B cell (primary cell): Measurements from ENCODE around the gene PITPNB. TPM values are rescaled to one million over a fixed set of nuclear protein-coding genes. Genes with fewer than 3 reads are reported as not detected.

Source experiments
- ATAC-seq: fragments of 200-7000 bp; cut with Tn5 transposase; one replicate; pipeline ENCODE4 v1.10.0; 2021; ENCODE audit warnings: low read depth, mild to moderate bottlenecking, moderate number of reproducible peaks, moderate library complexity
- CTCF ChIA-PET: fragments of 350-600 bp; sonication (Branson Sonifier 250); formaldehyde crosslinking; loops from one replicate; lab custom pipeline; 2021; ENCODE audit warnings: antibody characterized with exemption, inconsistent platforms; lab: Charles Lee
- POLR2A ChIA-PET: fragments of 350-600 bp; sonication (Branson Sonifier 250); formaldehyde crosslinking; loops from one replicate; lab custom pipeline; 2021; ENCODE audit warnings: antibody characterized with exemption; lab: Charles Lee
- DNase-seq: peaks from one replicate; pipeline ENCODE4 v3.0.0; 2013
- H2AFZ ChIP-seq: 2 replicates; pipeline ENCODE4 v1.6.1; 2012; ENCODE audit warnings: mild to moderate bottlenecking, low read depth, low read length; ENCODE audit not compliant: insufficient read depth, poor library complexity, severe bottlenecking
- H3K27ac ChIP-seq, 2 donors: 1 replicate in 1 of 2; 2 replicates in 1 of 2; pipeline ENCODE4 v1.5.1; 2012 to 2013; ENCODE audit warnings: low read length in 2 of 2, mild to moderate bottlenecking in 2 of 2, moderate library complexity in 1 of 2
- H3K27me3 ChIP-seq, 4 experiments: fragments of 200-600 bp in 1 of 4; sonication (generic) in 1 of 4; replicated peaks in 1 of 4; 1 replicate in 2 of 4; 2 replicates in 2 of 4; pipeline versions ENCODE4 v1.6.1 to v1.7.0; 2013 to 2016; ENCODE audit warnings: low read length in 3 of 4, mild to moderate bottlenecking in 2 of 4, mixed read lengths in 1 of 4, moderate library complexity in 1 of 4; ENCODE audit not compliant: insufficient read depth in 4 of 4, control insufficient read depth in 3 of 4; ENCODE audit errors: control extremely low read depth in 1 of 4
- H3K36me3 ChIP-seq, 2 experiments: replicated peaks in 1 of 2; 1 replicate in 1 of 2; 2 replicates in 1 of 2; pipeline versions ENCODE4 v1.6.1 to v1.7.1; 2013; ENCODE audit warnings: low read length in 1 of 2; ENCODE audit not compliant: insufficient read depth in 2 of 2, control insufficient read depth in 1 of 2; ENCODE audit errors: control extremely low read depth in 1 of 2, extremely low read depth in 1 of 2
- H3K4me1 ChIP-seq, 2 donors: fragments of 200-600 bp in 1 of 2; sonication (generic) in 1 of 2; 1 replicate in 1 of 2; 2 replicates in 1 of 2; pipeline versions ENCODE4 v1.5.1 to v1.6.1; 2013 to 2017; ENCODE audit warnings: low read length in 2 of 2; ENCODE audit not compliant: control insufficient read depth in 2 of 2, insufficient read depth in 2 of 2
- H3K4me2 ChIP-seq: replicated peaks from 2 replicates; pipeline ENCODE3; 2012; ENCODE audit warnings: mild to moderate bottlenecking, low read depth, low read length; ENCODE audit not compliant: poor library complexity, severe bottlenecking
- H3K4me3 ChIP-seq, 5 experiments: fragments of 200-600 bp in 1 of 5; sonication (generic) in 1 of 5; 1 replicate in 3 of 5; 2 replicates in 2 of 5; pipeline versions ENCODE4 v1.5.1 to v1.7.0; 2011 to 2016; ENCODE audit warnings: low read length in 4 of 5, mild to moderate bottlenecking in 4 of 5, low read depth in 2 of 5, control low read depth in 1 of 5, moderate library complexity in 1 of 5; ENCODE audit not compliant: insufficient read depth in 1 of 5; ENCODE audit errors: control extremely low read depth in 1 of 5, extremely low read depth in 1 of 5
- H3K79me2 ChIP-seq: fragments of 200-600 bp; sonication (generic); one replicate; pipeline ENCODE4 v1.6.0; 2016; ENCODE audit warnings: low read length; ENCODE audit not compliant: control insufficient read depth, insufficient read depth
- H3K9ac ChIP-seq: fragments of 200-600 bp; sonication (generic); 2 replicates; pipeline ENCODE4 v1.6.1; 2017; ENCODE audit warnings: mild to moderate bottlenecking, low read length, moderate library complexity
- H3K9me3 ChIP-seq, 3 donors: one replicate each; pipeline versions ENCODE4 v1.6.1 to v1.7.1; 2013; ENCODE audit warnings: low read length in 2 of 3; ENCODE audit not compliant: control insufficient read depth in 2 of 3, insufficient read depth in 1 of 3; ENCODE audit errors: control extremely low read depth in 1 of 3
- H4K20me1 ChIP-seq: 2 replicates; pipeline ENCODE4 v1.6.0; 2012; ENCODE audit warnings: mild to moderate bottlenecking, low read length; ENCODE audit not compliant: insufficient read depth, control insufficient read depth, poor library complexity, severe bottlenecking
- H3K27ac Mint-ChIP-seq: one replicate; pipeline ENCODE4 v1.8.0; 2021; ENCODE audit warnings: mixed read lengths
- H3K27me3 Mint-ChIP-seq: one replicate; pipeline ENCODE4 v1.8.0; 2021; ENCODE audit warnings: mixed read lengths
- H3K4me1 Mint-ChIP-seq: one replicate; pipeline ENCODE4 v1.8.0; 2021; ENCODE audit warnings: mixed read lengths
- H3K4me3 Mint-ChIP-seq: one replicate; pipeline ENCODE4 v1.8.0; 2021; ENCODE audit warnings: mixed read lengths
- H3K9me3 Mint-ChIP-seq: one replicate; pipeline ENCODE4 v1.8.0; 2022; ENCODE audit warnings: mixed read lengths; ENCODE audit not compliant: insufficient read depth
- CTCF ChIP-seq: fragments of 200-600 bp; IDR thresholded peaks from one replicate; pipeline ENCODE4 v1.8.0; 2022; ENCODE audit warnings: antibody characterized with exemption, mild to moderate bottlenecking
- EZH2 ChIP-seq: IDR thresholded peaks from 2 replicates; pipeline ENCODE4 v1.6.1; 2012; ENCODE audit warnings: borderline replicate concordance, low read depth, mild to moderate bottlenecking, moderate library complexity, low read length; ENCODE audit not compliant: insufficient read depth, poor library complexity, severe bottlenecking
- WGBS: methylation state at CpG from one replicate; pipeline ENCODE4 v1.1.5; 2013; ENCODE audit warnings: missing lambda C conversion rate; ENCODE audit not compliant: insufficient coverage; 5-methylcytosine and 5-hydroxymethylcytosine counted together
- intact Hi-C: fragments of 100-400 bp; cut with micrococcal nuclease; formaldehyde crosslinking; loops from one replicate; pipeline ENCODE4 v1.10.0; 2022
- polyA plus RNA-seq: library from polyadenylated mRNA; depleted of rRNA; stranded (reverse); fragments of >200 nt; gene quantifications from 2 replicates; pipeline ENCODE4 v1.2.3, GENCODE V29; 2012
- total RNA-seq, 2 donors: library from RNA; stranded (reverse); fragments of 120-200 nt in 1 of 2; gene quantifications; 1 replicate in 1 of 2; 2 replicates in 1 of 2; pipeline versions ENCODE4 v1.2.3 to v1.2.4, GENCODE V29; 2013 to 2022

PITPNB gene
- total and polyA plus RNA-seq, 2 donors (not counting 1 experiment from before 2014, with no cell fraction given) = 17.5 to 82.3 TPM

- TF ChIP-seq CTCF = no peak
- TF ChIP-seq EZH2 = no peak
- Histone ChIP-seq H3K79me2 (peaks cover 8% of the 10 kb centered on the region), H3K4me3 (no peak overlapping the region), H3K9ac (no peak overlapping the region), H3K9me3 (no peaks in the 10 kb centered on the region), H4K20me1 (peaks cover 6% of the 10 kb centered on the region), H3K4me2 (no peak overlapping the region), H3K27ac (no peak overlapping the region), H3K4me1 (peaks cover under 1 to 1% of the 10 kb centered on the region in 2 donors), H3K36me3 (peaks cover 2 to 55% of the 10 kb centered on the region in 2 experiments), H3K27me3 (no peaks in the 10 kb centered on the region), H2AFZ (no peak overlapping the region)
- Mint-ChIP-seq H3K9me3 (no peaks in the 10 kb centered on the region), H3K27ac (no peak overlapping the region), H3K27me3 (no peaks in the 10 kb centered on the region), H3K4me3 (no peak overlapping the region), H3K4me1 (peaks cover 20% of the 10 kb centered on the region)
- DNase-seq = no peak
- WGBS = no CpG with 5 or more reads among the region's 1 CpG
- no peak for ATAC-seq
- CTCF ChIA-PET = interaction anchor here (0.6 to 2.0 kb wide), 8 partner anchors 8 to 1549 kb away, joined by 3 to 8 read pairs (median 3); no protein-coding TSS in a partner anchor
- intact Hi-C loops = no loop called here
- POLR2A ChIA-PET = no interaction called here
These were observed 46.6 kb downstream of the PITPNB start for GRCh38 chr22:27872488-27872887.

GRCh38 chr22:27871306-27872014, 47.6 kb downstream of the PITPNB start:
- Histone ChIP-seq H3K79me2 (peaks cover 4% of the 10 kb centered on the region), H3K4me2 (no peak overlapping the region), H3K9me3 (no peaks in the 10 kb centered on the region), H3K27me3 (no peaks in the 10 kb centered on the region), H3K36me3 (peaks cover 2 to 57% of the 10 kb centered on the region in 2 experiments), H3K4me3 (no peak overlapping the region), H3K9ac (no peak overlapping the region), H4K20me1 (no peaks in the 10 kb centered on the region), H2AFZ (no peak overlapping the region), H3K4me1 (peaks cover 0 to 3% of the 10 kb centered on the region in 2 donors), H3K27ac (no peak overlapping the region)
- 91% methylated on average over 2 of the region's 2 CpGs for WGBS
- DNase-seq (no peak), ATAC-seq (no peak)
- Mint-ChIP-seq H3K27ac (no peak overlapping the region), H3K4me3 (no peak overlapping the region), H3K4me1 (peaks cover 25% of the 10 kb centered on the region), H3K9me3 (no peaks in the 10 kb centered on the region), H3K27me3 (no peaks in the 10 kb centered on the region)
- intact Hi-C loops = no loop called here
- TF ChIP-seq EZH2 (no peak), CTCF (no peak)
- ChIA-PET POLR2A (no interaction called here), CTCF (interaction anchor here (1.2 to 1.5 kb wide), 2 partner anchors 10 to 15 kb away, joined by 3 to 4 read pairs; no protein-coding TSS in a partner anchor)
